GM21526 (cell line): ENCODE measurements around the gene CCM2.
"Not testable (repeated sequence)": the region's sequence is repeated elsewhere in the genome, so short reads cannot be mapped to it uniquely, and the experiment has no call there.

Experiments used
- ATAC-seq: cut with Tn5 transposase; IDR thresholded peaks from one replicate; pipeline ENCODE4 v1.9.1; 2021; ENCODE audit warnings: moderate library complexity; ENCODE audit not compliant: unreplicated experiment, low FRiP score

Gene CCM2

DNA sequence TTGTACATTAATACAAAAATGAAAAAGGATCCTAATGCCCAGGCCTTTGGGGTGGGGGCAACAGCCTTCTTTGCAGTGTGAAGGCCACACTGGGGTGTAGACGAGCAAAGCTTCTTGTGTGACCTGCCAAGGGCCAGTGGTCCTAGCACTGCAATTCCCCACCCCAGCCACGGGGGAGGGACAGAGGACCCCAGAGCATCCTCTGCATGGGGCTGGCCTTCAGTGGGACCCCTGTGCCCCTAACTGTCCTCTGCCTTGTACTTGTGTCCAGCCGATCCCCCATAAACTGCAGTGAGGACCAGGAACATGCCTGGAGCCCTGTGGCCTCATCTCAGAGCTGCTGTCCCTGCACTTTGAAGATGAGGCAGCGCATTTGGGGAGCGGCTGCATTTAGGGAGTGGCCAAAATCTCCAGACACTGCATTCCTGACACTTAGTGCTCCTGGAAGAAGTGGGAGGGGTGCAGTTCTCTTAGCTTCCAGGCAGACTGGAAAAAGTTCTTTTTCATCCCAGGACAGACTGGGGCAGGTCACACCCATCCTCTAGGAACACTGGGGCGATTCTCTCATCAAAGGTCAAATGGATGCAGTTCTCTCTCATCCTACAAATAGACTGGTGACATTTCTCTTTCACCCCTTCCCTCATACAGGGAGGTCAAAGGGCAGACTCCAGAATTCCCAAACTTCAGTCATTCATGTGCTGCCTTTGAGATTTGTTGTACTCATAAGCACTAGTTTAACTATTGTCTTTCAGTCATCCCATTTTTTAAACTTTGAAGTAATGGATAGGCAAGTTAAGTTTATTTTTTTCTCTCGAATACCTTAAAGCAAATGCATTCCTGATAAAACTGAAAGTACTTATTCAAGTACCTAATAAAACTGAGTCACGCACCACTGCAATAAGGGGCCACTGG, 20.3 kb upstream of the CCM2 start:
- no peak for ATAC-seq

DNA sequence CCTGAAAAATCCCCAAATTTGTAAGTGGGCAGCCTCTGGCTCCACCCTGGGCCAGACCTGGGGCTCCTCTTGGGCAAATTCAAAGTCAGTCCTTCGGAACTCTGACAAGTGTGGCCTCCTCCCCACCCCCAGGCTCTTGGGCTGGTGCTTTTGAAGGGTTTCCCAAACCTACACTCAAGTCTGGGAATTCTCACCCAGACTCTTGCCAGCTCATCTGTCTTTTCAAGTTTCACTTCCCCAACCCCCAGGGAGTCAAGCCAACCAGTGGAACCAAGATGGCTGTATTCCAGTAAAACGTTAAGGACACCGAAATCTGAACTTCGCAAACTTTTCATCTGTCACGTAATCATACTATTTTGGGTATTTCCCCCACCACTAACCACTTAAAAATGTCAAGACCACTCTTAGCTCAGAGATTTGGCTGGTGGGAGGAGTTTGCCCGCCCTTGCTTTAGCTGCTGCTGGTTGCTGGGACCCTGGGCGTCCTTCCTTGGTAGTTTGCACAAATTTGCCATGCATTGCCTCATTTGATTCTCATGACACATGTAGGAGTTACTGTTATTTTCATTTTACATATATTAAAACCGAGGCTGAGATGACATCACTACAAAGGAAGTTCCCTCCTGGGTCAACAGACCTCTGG, 19.5 kb upstream of the CCM2 start:
- ATAC-seq = no peak

DNA sequence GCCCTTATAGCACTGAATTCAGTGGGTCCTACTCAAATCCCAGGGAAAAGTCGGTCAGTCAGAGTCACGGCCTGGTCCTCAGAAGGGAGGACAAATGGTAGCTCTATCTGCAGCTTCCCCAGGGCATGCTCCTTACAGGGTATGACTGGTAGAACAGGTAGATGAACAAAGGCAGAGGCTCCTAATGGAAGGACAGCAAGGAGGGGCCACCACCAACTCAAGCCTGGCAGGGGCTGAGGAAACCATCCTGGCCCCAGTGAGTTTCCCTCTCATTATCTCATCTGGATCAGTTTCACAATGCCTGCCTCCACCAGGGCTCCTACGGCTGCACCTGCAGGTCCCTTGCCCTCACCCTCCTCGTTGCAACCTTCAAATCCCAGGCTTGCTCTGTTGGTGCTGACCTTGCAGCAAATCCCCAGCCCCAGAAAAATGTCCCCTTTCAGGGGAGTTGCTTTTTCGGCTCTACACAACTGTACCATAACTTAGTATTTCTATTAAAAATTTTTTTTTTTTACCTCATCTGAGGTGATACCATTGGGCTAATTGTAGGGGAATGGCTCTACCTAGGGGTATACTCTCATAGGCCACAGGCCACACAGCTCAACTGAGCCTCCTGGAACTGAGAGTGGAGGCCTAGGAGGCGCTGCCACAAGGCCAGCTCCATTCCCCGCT, 18.8 kb upstream of the CCM2 start:
- ATAC-seq = no peak

DNA sequence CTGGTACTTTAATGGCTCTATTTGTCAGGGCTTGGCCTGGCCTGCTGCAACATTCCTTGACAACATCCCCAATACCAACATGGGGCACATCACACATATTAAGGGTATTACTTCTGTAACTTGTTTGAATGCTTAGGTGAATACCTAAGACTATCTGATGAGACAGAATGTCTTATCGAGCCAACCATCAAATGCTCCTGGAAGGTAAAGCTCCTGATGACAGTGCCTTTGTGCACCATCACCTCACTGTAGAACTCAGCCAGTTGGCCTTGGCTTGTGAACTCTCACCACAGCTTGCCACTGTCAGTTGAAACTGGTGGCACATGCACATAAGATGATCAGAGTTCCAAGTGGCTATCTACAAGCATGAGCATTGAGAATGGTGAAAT, 17.5 kb upstream of the CCM2 start:
- ATAC-seq = no peak

DNA sequence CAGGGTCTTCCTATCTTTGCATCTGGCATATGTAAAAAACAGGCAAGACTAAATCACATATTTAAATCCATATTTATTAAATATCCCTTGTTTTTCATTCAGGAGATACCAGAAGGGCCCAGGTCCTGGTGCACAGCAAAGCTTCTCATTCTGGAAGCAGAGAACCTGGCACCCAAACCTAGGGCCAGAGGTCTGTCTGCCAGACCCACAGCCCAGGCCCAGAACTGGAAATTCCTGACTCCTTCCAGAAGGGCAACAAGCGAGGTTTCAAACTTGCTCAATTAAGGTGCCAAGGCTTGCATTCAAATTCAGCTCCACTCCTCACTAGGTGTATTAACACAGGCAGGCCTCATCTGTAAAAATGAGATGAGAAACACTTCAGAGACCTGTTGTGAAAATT, 17.0 kb upstream of the CCM2 start:
- no peak for ATAC-seq

DNA sequence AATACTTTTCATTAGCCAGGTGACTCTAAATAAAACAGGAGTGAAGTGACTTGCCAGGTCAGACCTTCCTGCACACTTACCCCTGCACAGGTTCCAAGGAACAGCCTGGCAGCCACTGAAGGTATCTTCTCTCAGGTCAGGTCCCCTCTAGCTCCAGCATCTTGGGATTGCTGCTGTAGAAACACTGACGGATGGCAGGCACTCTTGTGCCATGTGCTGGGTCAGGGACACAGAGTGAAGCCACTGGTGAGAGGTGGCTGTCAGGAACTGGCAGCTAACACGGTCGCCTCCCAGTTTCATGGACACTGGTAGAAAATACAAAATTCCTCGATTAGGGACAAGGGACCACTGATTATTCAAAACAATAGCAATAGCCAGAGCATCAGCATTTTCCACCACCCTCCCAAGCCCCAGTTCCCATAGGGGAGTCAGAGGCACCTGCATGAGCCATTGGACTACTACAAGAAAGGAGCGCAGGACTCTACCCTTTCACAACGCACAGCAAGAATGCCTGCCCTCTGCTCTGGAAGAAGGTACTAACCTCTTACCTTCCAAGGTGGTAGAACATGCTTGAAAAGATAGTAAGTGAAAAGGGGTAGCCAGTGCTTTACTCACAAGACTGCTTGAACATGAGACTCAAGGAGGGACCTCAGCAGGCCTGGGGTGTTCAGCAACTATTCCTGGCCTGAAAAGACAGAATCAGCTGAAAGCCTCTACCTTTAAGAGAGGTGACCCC, 16.1 kb upstream of the CCM2 start:
- no peak for ATAC-seq

DNA sequence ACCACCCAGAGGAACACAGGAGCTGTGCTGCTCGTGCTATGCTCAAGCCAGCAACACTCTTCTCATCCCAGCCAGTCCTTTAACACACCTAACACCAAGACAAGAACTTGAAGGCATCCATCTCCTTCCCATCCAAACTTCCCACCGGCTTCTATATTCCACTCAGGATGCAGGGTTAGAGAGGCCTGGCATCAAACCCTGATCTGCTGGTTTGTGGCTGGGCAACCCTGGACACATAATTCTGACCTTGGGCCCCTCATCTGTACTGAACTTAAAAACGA, 15.6 kb upstream of the CCM2 start:
- ATAC-seq = no peak

DNA sequence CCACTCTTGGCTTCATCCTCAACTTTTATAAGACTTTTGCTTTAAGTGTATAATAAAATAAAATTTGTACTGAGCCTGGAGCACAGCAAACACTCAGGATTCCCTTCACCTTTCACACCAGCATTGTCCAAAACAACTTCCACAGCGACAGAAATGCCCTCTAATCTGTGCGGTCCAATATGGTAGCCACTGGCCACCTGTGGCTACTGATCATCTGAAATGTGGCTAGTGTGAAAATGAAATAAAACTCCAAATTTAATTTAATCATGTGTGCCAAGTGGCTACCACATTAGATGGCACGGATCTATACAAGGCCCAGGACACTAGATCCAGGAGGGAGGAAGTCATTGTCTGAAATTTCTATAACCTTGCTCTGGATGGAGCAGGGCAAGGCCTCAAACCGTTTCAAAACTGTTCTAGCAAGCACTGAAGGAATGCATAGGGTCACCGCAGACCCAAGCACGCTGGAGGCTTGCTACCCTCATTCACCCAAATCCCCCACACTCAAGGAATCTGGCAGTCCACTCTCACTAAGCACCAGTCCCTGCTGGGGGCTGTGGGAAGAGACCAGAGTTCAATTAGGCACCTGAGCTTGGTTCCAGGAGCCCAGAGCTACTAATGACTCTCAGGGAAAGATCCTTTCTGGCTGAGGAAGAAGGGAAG, 14.8 kb upstream of the CCM2 start:
- ATAC-seq = no peak

DNA sequence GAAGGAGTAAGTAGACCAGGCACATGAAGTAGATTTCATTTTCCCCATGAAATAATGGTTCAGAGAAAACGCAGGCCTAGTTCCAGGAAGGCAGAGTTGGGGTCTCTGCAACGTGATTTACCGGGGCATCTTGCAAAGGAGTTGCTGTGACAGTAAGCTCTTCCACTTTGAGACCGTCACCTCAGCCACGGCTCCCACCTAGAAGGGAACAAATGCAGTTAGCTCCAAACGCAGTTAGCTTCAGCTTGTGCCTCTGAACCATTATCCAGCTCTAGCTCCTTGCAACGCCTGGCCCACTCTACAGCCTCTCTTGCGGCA, 14.1 kb upstream of the CCM2 start:
- no peak for ATAC-seq

DNA sequence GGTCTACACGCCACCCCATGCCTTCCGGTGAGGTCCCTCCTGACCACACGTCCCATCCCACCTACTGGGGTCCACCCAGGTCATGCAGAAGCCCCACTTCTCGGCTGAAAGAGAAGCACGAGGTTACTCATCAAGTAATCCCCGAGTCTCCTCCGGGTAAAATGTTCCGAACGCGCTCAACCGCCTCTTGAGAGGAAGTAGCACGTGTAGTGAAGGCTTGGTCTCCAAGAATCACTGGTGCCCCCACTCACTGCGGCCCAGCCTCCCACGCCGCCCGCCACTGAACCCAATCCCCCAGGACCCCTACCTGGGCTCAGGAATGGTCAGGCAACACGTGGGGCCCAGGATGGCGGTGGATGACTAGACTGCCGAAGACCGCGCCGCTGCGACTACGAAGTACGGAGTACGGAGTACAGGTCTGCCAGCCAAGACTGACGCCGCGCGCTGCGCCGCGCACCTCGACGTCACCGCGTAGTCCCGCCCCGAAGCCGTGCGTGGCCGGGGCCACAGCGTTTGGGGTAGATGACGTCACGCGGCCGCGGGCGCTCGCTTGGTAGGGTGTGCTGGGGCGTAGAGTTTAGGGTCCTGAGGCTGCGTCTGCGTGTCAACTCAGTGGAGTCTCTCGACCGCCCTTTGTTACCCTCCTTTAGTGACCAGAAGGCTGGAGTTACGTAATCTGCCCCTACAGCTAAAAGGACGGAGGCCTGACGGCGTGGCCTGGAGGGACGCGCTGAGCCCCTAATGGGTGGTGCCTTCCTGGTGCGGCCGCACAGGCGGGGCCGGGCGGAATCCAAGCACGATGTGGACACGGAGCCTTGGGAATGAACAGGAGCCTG, 13.6 kb upstream of the CCM2 start:
- ATAC-seq = peak; percentile 87

DNA sequence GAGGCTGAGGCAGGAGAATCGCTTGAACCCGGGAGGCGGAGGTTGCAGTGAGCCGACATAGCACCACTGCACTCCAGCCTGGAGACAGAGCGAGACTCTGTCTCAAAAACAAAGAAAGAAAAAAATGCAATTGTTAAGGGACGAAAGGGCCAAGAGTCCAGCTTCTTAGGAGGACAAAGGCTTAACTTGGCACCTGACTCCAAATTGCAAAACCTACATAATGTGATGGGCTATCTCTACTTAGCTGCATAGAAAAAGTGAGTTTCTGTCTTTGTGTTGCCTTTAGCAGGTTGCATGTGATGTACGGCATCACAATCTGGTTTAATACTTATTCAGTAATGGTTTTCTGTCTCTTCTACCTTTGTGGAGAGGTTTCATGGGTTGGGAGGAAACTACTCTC, 12.5 kb upstream of the CCM2 start:
- no peak for ATAC-seq

DNA sequence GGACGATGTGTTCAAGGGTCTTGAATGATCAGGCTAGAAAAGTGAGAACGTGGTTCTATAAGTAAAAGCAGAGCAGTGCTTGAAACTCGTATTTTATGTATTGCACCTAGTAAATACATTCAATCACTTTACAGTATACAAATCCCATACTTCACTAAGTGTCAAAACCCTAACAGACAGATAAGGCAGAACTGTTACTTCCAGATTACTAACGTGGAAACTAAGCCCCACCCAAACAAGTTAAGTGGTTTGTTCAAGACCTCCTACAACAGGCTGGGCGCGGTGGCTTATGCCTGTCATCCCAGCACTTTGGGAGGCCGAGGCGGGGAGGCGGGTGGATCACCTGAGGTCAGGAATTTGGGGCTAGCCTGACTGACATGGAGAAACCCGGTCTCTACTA, 12.0 kb upstream of the CCM2 start:
- ATAC-seq = no peak

DNA sequence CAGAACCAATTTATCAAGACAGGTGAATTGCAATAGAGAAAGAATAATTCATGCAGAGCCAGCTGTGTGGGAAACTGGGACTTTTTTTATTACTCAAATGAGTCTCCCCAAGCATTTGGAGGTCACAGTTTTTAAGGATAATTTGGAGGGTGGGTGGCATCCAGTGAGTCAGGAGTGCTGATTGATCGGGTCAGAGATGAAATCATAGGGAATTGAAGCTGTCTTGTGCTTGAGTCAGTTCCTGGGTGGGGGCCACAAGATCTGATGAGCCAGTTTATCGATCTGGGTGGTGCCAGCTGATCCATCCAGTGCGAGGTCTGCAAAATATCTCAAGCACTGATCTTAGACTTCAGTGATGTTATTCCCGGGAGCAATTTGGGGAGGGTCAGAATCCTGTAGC, 11.3 kb upstream of the CCM2 start:
- ATAC-seq = no peak

DNA sequence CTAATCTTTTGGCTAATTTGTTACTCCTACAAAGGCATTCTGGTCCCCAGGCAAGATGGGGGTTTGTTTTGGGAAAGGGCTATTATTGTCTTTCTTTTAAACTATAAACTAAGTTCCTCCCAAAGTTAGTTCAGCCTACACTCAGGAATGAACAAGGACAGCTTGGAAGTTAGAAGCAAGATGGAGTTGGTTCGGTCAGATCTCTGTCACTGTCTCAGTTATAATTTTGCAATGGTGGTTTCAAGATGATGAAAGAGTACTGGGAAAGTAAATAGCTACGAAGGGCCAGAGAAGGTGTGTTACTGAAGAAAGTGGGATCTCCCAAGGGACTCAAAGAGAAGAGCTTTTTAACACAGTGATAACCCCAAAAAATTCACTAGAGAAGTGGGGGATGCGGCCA, 10.9 kb upstream of the CCM2 start:
- no peak for ATAC-seq

DNA sequence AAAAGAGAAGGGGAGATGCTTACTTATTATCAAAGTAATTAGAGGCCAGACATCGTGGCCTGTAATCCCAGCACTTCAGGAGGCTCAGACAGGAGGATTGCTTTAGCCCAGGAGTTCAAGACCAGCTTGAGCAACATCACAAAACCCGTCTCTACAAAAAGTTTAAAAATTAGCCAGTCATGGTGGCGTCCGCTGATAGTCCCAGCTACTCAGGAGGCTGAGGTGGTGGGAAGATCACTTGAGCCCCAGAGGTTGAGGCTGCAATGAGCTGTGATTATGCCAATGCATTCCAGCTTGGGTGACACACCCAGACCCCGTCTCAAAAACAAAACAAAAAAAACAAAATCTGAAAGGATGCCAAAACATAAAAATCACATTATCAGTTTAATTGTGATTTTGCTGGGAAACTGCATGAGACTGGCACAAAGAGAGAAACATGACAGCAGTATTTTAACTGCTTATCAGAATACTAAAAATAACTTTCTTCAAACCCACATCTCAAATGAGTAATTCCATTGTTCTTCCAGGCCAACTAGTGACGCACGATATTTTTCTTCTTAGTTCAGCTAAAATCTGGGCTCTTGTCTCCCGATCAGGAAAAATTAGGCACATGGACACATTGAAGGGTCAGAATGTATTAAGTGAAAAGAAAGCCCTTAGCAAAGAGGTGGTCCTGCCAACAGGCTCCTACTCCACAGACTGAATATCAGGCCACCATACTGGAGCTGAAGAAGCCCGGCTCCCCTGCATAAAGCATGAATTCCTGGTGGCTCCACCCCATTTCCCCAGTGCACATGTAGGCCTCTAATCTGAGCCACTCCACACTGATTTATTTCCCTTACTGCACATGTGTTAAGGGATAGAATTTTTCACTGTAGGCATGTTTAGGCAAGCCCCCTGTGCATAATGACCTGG, 9.6 kb upstream of the CCM2 start:
- ATAC-seq = no peak

DNA sequence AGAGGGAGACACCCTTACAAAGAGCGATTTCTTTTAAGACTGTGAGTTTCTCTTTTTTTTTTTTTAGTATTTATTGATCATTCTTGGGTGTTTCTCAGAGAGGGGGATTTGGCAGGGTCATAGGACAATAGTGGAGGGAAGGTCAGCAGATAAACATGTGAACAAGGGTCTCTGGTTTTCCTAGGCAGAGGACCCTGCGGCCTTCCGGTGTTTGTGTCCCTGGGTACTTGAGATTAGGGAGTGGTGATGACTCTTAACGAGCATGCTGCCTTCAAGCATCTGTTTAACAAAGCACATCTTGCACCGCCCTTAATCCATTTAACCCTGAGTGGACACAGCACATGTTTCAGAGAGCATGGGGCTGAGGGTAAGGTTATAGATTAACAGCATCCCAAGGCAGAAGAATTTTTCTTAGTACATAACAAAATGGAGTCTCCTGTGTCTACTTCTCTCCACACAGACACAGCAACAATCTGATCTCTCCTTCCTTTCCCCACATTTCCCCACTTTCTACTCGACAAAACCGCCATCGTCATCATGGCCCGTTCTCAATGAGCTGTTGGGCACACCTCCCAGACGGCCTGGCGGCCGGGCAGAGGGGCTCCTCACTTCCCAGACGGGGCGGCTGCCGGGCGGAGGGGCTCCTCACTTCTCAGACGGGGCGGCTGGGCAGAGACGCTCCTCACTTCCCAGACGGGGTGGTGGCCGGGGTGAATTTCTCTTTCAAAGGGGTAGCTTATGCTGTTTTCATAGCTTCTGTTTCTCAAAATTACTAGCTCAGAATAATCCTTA, 7.8 kb upstream of the CCM2 start:
- ATAC-seq = not testable (repeated sequence)

DNA sequence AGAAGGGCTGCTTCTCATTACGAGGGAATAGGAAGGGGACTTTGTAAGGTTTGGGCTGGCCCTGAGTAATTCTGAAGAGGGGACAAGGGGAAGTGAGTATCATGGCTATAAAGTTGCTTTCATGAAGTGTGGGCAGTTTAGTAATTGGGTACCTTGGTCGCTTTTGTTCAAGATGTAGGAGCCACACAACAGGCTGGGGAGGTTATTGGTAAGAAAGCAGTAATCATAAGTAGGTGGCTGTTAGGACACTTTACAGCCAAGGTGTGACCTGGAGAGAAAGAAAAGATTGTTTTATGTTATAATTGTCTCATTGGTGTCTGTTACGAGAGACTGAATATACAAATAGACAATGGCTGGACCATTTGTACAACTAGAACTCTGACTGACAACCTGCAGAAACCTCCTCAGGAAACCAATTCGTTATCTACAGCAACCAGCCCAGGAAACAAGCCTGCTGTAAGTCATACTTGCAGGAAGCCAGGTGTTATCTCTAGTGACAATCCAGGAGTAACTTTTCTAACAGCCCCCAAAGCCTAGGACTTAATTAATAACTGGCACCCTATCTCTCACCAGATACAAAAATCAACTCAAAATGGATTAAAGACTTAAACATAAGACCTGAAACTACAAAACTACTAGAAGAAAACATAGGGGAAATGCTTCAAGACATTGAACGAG, 5.0 kb upstream of the CCM2 start:
- ATAC-seq = no peak
